Measurements from ENCODE around the gene TMEM130. TPM values are rescaled to one million over a fixed set of nuclear protein-coding genes. Genes with fewer than 3 reads are reported as not detected.

TMEM130 gene
- total RNA-seq, 1 donor from 2014 or later: not detected

DNA sequence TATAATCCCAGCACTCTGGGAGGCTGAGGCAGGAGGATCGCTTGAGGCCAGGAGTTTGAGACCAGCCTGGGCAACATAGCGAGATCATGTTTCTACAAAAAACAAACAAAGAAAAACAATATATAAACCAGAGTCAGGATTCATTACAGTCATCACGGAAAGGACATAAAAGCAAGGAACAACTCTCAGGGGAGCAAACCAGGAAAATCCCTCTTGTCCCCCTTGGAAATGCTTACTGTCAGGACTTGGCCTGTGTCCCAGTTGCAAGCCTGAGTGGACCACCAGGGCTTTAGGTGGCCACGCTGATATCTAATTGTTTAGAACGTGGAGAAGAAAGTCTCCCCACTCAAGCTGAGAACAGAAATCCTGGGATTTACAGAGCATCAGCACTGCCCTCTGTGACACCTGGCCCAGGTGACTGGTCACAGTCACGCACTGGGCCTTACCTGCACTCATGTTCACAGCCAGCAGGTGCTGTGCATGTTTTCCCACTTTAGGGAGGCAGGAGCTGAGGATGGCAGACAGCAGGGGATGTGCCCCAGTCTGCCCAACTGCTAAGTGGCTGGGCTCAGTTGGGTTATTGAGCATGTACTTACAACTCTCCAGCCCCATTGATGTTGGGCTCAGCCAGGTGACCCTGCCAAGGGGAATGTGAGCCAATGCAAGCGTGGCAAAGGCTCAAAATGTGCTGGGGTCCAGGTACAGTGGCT, 60.9 kb downstream of the TMEM130 start:
- no peak for DNase-seq
- H3K4me3 ChIP-seq: no peak overlapping the region
- H3K36me3 ChIP-seq: no peaks in the 10 kb centered on the region
- no peaks in the 10 kb centered on the region for H3K4me1 ChIP-seq
- no peaks in the 10 kb centered on the region for H3K27me3 ChIP-seq (ENCODE audit: low read depth)
- intact Hi-C loops (cut with micrococcal nuclease): no loop called here
- H3K27ac ChIP-seq (replicated peaks): no peak overlapping the region
- TF ChIP-seq, protein P1, sequence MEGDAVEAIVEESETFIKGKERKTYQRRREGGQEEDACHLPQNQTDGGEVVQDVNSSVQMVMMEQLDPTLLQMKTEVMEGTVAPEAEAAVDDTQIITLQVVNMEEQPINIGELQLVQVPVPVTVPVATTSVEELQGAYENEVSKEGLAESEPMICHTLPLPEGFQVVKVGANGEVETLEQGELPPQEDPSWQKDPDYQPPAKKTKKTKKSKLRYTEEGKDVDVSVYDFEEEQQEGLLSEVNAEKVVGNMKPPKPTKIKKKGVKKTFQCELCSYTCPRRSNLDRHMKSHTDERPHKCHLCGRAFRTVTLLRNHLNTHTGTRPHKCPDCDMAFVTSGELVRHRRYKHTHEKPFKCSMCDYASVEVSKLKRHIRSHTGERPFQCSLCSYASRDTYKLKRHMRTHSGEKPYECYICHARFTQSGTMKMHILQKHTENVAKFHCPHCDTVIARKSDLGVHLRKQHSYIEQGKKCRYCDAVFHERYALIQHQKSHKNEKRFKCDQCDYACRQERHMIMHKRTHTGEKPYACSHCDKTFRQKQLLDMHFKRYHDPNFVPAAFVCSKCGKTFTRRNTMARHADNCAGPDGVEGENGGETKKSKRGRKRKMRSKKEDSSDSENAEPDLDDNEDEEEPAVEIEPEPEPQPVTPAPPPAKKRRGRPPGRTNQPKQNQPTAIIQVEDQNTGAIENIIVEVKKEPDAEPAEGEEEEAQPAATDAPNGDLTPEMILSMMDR (IDR thresholded peaks at IDR 0.05; ENCODE audit: borderline replicate concordance): no peak
- peaks cover 4% of the 10 kb centered on the region for H3K9me3 ChIP-seq (replicated peaks)

DNA sequence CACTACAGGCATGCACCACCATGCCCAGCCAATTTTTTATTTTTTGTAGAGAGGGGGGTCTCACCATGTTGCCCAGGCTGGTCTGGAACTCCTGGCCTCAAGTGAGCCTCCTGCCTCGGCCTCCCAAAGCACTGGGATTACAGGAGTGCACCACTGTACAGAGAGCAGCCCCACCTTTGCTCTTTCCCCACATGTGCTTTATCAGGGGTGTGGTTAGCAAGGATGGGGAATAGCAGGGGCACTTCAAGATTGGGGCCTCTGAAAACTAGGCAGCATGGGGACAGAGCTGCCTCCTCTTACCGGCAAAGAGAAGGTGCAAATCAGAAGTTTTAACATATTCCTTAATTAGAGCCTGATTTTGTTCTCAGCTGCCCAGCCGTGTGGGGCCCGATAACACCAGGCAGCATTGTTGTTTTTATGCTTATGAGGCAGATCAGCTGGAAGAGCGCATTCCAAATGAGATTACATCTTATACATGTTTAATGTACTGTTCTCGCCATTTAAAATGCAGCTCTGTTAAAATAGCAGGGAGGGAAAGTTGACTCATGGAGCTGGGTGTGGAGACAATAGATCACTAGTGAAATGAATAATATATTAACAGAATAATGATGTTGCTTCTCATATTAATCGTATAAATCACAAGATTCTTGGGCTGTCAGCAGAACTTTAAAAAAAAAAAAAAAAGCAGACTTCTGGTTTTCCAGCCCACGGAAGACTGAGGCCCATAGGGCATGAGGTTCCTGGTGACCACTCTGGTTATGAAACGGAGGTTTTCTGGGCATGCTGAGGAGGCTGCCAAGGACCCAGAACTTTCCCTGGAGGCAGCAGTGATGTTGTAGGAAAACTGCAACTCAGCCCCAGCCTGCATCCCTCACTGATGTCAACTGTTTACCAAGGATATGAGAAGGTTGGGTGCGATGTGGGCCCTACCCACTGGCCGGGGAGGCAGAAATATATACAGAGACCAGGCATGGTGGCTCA, 62.5 kb downstream of the TMEM130 start:
- no peak for DNase-seq
- H3K27me3 ChIP-seq (ENCODE audit: low read depth): no peaks in the 10 kb centered on the region
- no peaks in the 10 kb centered on the region for H3K36me3 ChIP-seq
- H3K4me1 ChIP-seq: no peaks in the 10 kb centered on the region
- TF ChIP-seq, protein P1 (IDR thresholded peaks at IDR 0.05; ENCODE audit: borderline replicate concordance): no peak
- H3K27ac ChIP-seq (replicated peaks): no peak overlapping the region
- H3K4me3 ChIP-seq: no peak overlapping the region
- intact Hi-C loops (cut with micrococcal nuclease): no loop called here
- H3K9me3 ChIP-seq (replicated peaks): peaks cover 4% of the 10 kb centered on the region

DNA sequence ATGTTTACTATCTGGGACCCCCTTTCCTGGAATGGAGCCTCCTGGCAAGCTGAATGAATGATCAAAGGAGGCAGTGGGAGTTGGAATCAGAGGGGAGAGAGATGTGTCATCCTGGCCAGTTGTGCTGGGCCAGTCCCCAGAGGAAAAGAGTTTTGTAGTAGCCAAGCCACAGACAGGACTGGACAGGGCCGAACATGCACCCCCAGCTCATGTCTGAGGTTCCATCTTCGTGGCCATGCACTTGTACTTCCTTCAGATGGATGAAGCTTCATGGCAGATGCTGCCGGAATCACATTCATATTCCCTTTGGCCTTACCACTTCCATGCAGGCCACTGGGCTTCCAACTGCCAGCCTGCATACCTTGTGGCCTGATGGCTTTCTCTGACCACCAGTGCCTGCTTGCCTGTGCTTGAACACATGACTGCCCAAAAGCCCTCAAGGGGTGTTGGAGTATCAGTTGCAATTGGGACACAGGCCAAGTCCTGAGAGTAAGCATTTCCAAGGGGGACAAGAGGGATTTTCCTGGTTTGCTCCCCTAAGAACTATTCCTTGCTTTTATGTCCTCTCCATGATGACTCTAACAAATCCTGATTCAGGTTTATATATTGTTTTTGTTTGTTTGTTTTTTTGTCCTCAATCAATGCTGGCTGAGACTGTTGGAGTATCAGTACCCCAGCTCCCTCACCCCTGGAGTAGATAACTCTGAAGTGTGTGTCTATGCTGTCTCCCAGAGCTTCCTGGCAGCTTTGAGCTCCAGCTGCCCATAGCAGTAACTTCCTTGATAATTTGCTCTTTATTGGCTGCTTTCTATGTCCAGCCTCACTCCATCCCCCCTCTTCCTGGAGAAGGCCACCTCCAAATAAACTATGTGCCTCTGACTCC, 63.6 kb downstream of the TMEM130 start:
- Histone ChIP-seq H3K27me3 (ENCODE audit: low read depth) (no peaks in the 10 kb centered on the region), H3K9me3 (replicated peaks) (peaks cover 10% of the 10 kb centered on the region), H3K4me3 (no peak overlapping the region), H3K27ac (replicated peaks) (no peak overlapping the region), H3K4me1 (no peaks in the 10 kb centered on the region), H3K36me3 (no peaks in the 10 kb centered on the region)
- no peak for DNase-seq
- TF ChIP-seq, protein P1 (IDR thresholded peaks at IDR 0.05; ENCODE audit: borderline replicate concordance): no peak
- intact Hi-C loops (cut with micrococcal nuclease): no loop called here

DNA sequence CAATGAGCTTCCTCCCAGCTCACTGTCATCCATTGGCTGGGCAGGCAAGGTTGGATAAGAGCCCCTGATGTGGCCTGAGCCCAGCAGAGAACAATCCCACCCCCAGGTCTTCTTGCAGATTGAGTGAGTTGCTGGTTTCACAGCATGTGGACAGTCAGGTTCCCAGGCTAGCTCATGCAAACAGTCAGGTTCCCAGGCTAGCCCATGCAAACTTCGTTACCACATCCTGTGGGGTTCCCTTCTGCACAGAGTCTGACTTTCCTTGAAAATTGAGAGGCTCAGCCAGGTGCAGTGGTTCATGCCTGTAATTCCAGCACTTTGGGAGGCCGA, 67.1 kb downstream of the TMEM130 start:
- Histone ChIP-seq H3K4me3 (no peak overlapping the region), H3K27me3 (ENCODE audit: low read depth) (no peaks in the 10 kb centered on the region), H3K9me3 (replicated peaks) (peaks cover 15% of the 10 kb centered on the region), H3K36me3 (no peaks in the 10 kb centered on the region), H3K27ac (replicated peaks) (no peak overlapping the region), H3K4me1 (no peaks in the 10 kb centered on the region)
- DNase-seq: no peak
- intact Hi-C loops (cut with micrococcal nuclease): no loop called here
- TF ChIP-seq, protein P1 (IDR thresholded peaks at IDR 0.05; ENCODE audit: borderline replicate concordance): no peak
